ENCODE data around the gene LBR. TPM values are rescaled to one million over a fixed set of nuclear protein-coding genes. Genes with fewer than 3 reads are reported as not detected.
A peak's percentile ranks its signal among the peaks of the same experiment; 100 is the strongest.

The LBR gene
- total RNA-seq, 1 experiment from 2014 or later = 157 TPM

GRCh38 chr1:225449261-225449660, 21.4 kb upstream of the LBR start:
- Histone ChIP-seq H3K4me3 (ENCODE audit: low read length) (no peak overlapping the region), H3K9me2 (replicated peaks; ENCODE audit: insufficient read depth, low read length) (no peaks in the 10 kb centered on the region), H3K4me1 (ENCODE audit: low read length) (peaks cover 14% of the 10 kb centered on the region), H2AFZ (ENCODE audit: low read length) (no peak overlapping the region), H3K79me2 (ENCODE audit: low read length) (no peaks in the 10 kb centered on the region), H3K36me3 (ENCODE audit: insufficient read depth, low read length) (no peaks in the 10 kb centered on the region), H3K9me3 (ENCODE audit: low read length) (no peaks in the 10 kb centered on the region), H3K9ac (ENCODE audit: low read length) (no peak overlapping the region), H3K27me3 (ENCODE audit: low read length) (no peaks in the 10 kb centered on the region), H3K4me2 (ENCODE audit: low read depth, low read length, poor library complexity, severe bottlenecking) (no peak overlapping the region), H4K20me1 (ENCODE audit: insufficient read depth, low read depth, low read length) (no peaks in the 10 kb centered on the region), H3K27ac (ENCODE audit: low read length) (no peak overlapping the region)
- DNase-seq = no peak

GRCh38 chr1:225448146-225448805, 20.4 kb upstream of the LBR start:
- H3K4me2 ChIP-seq (ENCODE audit: low read depth, low read length, poor library complexity, severe bottlenecking) = no peak overlapping the region
- H3K4me3 ChIP-seq (ENCODE audit: low read length) = no peak overlapping the region
- no peaks in the 10 kb centered on the region for H3K27me3 ChIP-seq (ENCODE audit: low read length)
- no peak overlapping the region for H3K9ac ChIP-seq (ENCODE audit: low read length)
- H2AFZ ChIP-seq (ENCODE audit: low read length) = no peak overlapping the region
- H3K27ac ChIP-seq (ENCODE audit: low read length) = no peak overlapping the region
- H3K9me3 ChIP-seq (ENCODE audit: low read length) = no peaks in the 10 kb centered on the region
- no peaks in the 10 kb centered on the region for H3K36me3 ChIP-seq (ENCODE audit: insufficient read depth, low read length)
- no peaks in the 10 kb centered on the region for H3K9me2 ChIP-seq (replicated peaks; ENCODE audit: insufficient read depth, low read length)
- H3K79me2 ChIP-seq (ENCODE audit: low read length) = no peaks in the 10 kb centered on the region
- no peaks in the 10 kb centered on the region for H4K20me1 ChIP-seq (ENCODE audit: insufficient read depth, low read depth, low read length)
- DNase-seq = no peak
- H3K4me1 ChIP-seq (ENCODE audit: low read length) = peaks cover 18% of the 10 kb centered on the region

- no peak overlapping the region for H3K27ac ChIP-seq (ENCODE audit: low read length)
- H3K27me3 ChIP-seq (ENCODE audit: low read length) = no peaks in the 10 kb centered on the region
- H3K4me1 ChIP-seq (ENCODE audit: low read length) = peaks cover 18% of the 10 kb centered on the region
- no peaks in the 10 kb centered on the region for H3K9me3 ChIP-seq (ENCODE audit: low read length)
- H3K36me3 ChIP-seq (ENCODE audit: insufficient read depth, low read length) = no peaks in the 10 kb centered on the region
- no peak overlapping the region for H3K4me2 ChIP-seq (ENCODE audit: low read depth, low read length, poor library complexity, severe bottlenecking)
- no peak overlapping the region for H3K4me3 ChIP-seq (ENCODE audit: low read length)
- no peak overlapping the region for H3K9ac ChIP-seq (ENCODE audit: low read length)
- H4K20me1 ChIP-seq (ENCODE audit: insufficient read depth, low read depth, low read length) = no peaks in the 10 kb centered on the region
- H3K9me2 ChIP-seq (replicated peaks; ENCODE audit: insufficient read depth, low read length) = no peaks in the 10 kb centered on the region
- DNase-seq = no peak
- no peaks in the 10 kb centered on the region for H3K79me2 ChIP-seq (ENCODE audit: low read length)
- H2AFZ ChIP-seq (ENCODE audit: low read length) = no peak overlapping the region
Measured at GRCh38 chr1:225447650-225448089, 19.8 kb upstream of the LBR start.

GRCh38 chr1:225446981-225447615, 19.3 kb upstream of the LBR start:
- no peak overlapping the region for H3K4me3 ChIP-seq (ENCODE audit: low read length)
- no peak overlapping the region for H2AFZ ChIP-seq (ENCODE audit: low read length)
- H3K79me2 ChIP-seq (ENCODE audit: low read length) = no peaks in the 10 kb centered on the region
- no peaks in the 10 kb centered on the region for H3K9me2 ChIP-seq (replicated peaks; ENCODE audit: insufficient read depth, low read length)
- no peaks in the 10 kb centered on the region for H4K20me1 ChIP-seq (ENCODE audit: insufficient read depth, low read depth, low read length)
- DNase-seq = no peak
- no peaks in the 10 kb centered on the region for H3K27me3 ChIP-seq (ENCODE audit: low read length)
- H3K4me1 ChIP-seq (ENCODE audit: low read length) = peaks cover 21% of the 10 kb centered on the region
- no peak overlapping the region for H3K9ac ChIP-seq (ENCODE audit: low read length)
- H3K4me2 ChIP-seq (ENCODE audit: low read depth, low read length, poor library complexity, severe bottlenecking) = no peak overlapping the region
- no peaks in the 10 kb centered on the region for H3K9me3 ChIP-seq (ENCODE audit: low read length)
- H3K27ac ChIP-seq (ENCODE audit: low read length) = no peak overlapping the region
- no peaks in the 10 kb centered on the region for H3K36me3 ChIP-seq (ENCODE audit: insufficient read depth, low read length)

GRCh38 chr1:225446595-225446960, 18.7 kb upstream of the LBR start:
- Histone ChIP-seq H3K27me3 (ENCODE audit: low read length) (no peaks in the 10 kb centered on the region), H2AFZ (ENCODE audit: low read length) (no peak overlapping the region), H3K4me2 (ENCODE audit: low read depth, low read length, poor library complexity, severe bottlenecking) (no peak overlapping the region), H3K4me1 (ENCODE audit: low read length) (peaks cover 26% of the 10 kb centered on the region), H3K9me3 (ENCODE audit: low read length) (no peaks in the 10 kb centered on the region), H3K9me2 (replicated peaks; ENCODE audit: insufficient read depth, low read length) (no peaks in the 10 kb centered on the region), H3K79me2 (ENCODE audit: low read length) (no peaks in the 10 kb centered on the region), H4K20me1 (ENCODE audit: insufficient read depth, low read depth, low read length) (no peaks in the 10 kb centered on the region), H3K36me3 (ENCODE audit: insufficient read depth, low read length) (no peaks in the 10 kb centered on the region), H3K4me3 (ENCODE audit: low read length) (no peak overlapping the region), H3K9ac (ENCODE audit: low read length) (no peak overlapping the region), H3K27ac (ENCODE audit: low read length) (no peak overlapping the region)
- DNase-seq = no peak

- Histone ChIP-seq H3K4me1 (ENCODE audit: low read length) (peaks cover 26% of the 10 kb centered on the region), H2AFZ (ENCODE audit: low read length) (0 out of 2 replicates have a peak overlapping the region, but pooled peaks have one; percentile 88), H3K79me2 (ENCODE audit: low read length) (no peaks in the 10 kb centered on the region), H3K9ac (ENCODE audit: low read length) (no peak overlapping the region), H3K27ac (ENCODE audit: low read length) (peak overlapping the region; percentile 59; the same call in 1 of the 2 replicates), H3K9me2 (replicated peaks; ENCODE audit: insufficient read depth, low read length) (no peaks in the 10 kb centered on the region), H3K36me3 (ENCODE audit: insufficient read depth, low read length) (no peaks in the 10 kb centered on the region), H3K27me3 (ENCODE audit: low read length) (no peaks in the 10 kb centered on the region), H3K4me3 (ENCODE audit: low read length) (no peak overlapping the region), H4K20me1 (ENCODE audit: insufficient read depth, low read depth, low read length) (no peaks in the 10 kb centered on the region), H3K9me3 (ENCODE audit: low read length) (no peaks in the 10 kb centered on the region), H3K4me2 (ENCODE audit: low read depth, low read length, poor library complexity, severe bottlenecking) (peak overlapping the region; percentile 40)
- DNase-seq = no peak
Measured at GRCh38 chr1:225445639-225446594, 18.1 kb upstream of the LBR start.

- Histone ChIP-seq H3K27ac (ENCODE audit: low read length) (no peak overlapping the region), H3K36me3 (ENCODE audit: insufficient read depth, low read length) (no peaks in the 10 kb centered on the region), H3K4me1 (ENCODE audit: low read length) (peaks cover 33% of the 10 kb centered on the region), H2AFZ (ENCODE audit: low read length) (no peak overlapping the region), H3K9ac (ENCODE audit: low read length) (no peak overlapping the region; the same call in 1 of the 2 replicates), H3K9me2 (replicated peaks; ENCODE audit: insufficient read depth, low read length) (no peaks in the 10 kb centered on the region), H3K4me3 (ENCODE audit: low read length) (no peak overlapping the region), H3K9me3 (ENCODE audit: low read length) (no peaks in the 10 kb centered on the region), H3K79me2 (ENCODE audit: low read length) (no peaks in the 10 kb centered on the region), H3K4me2 (ENCODE audit: low read depth, low read length, poor library complexity, severe bottlenecking) (peak overlapping the region; percentile 40), H4K20me1 (ENCODE audit: insufficient read depth, low read depth, low read length) (no peaks in the 10 kb centered on the region), H3K27me3 (ENCODE audit: low read length) (no peaks in the 10 kb centered on the region)
- no peak for DNase-seq
Measured at GRCh38 chr1:225442123-225442505, 14.3 kb upstream of the LBR start.

Measured in Karpas-422 (cell line).